ENCODE data around the gene PPP1R2.
"Not testable (repeated sequence)": the region's sequence is repeated elsewhere in the genome, so short reads cannot be mapped to it uniquely, and the experiment has no call there.

PPP1R2 gene

GRCh38 chr3:195537995-195538394 is 5.1 kb downstream of the PPP1R2 start:
- no peak for DNase-seq (ENCODE audit: low spot score)

GRCh38 chr3:195535293-195535692 is 7.8 kb downstream of the PPP1R2 start:
- no peak for DNase-seq (ENCODE audit: low spot score)

- no peak for DNase-seq (ENCODE audit: low spot score)
Measured at GRCh38 chr3:195532834-195533233, 10.3 kb downstream of the PPP1R2 start.

- DNase-seq (ENCODE audit: low spot score) = no peak
Measured at GRCh38 chr3:195532345-195532744, 10.8 kb downstream of the PPP1R2 start.

GRCh38 chr3:195531683-195532082 is 11.4 kb downstream of the PPP1R2 start:
- DNase-seq (ENCODE audit: low spot score) = no peak

- no peak for DNase-seq (ENCODE audit: low spot score)
Measured at GRCh38 chr3:195526492-195526891, 16.6 kb downstream of the PPP1R2 start.

GRCh38 chr3:195524171-195524896 is 18.8 kb downstream of the PPP1R2 start:
- DNase-seq (ENCODE audit: low spot score) = no peak

- DNase-seq (ENCODE audit: low spot score) = no peak
Measured at GRCh38 chr3:195522254-195523023, 20.7 kb downstream of the PPP1R2 start.

- no peak for DNase-seq (ENCODE audit: low spot score)
Measured at GRCh38 chr3:195517030-195517429, 26.1 kb downstream of the PPP1R2 start.

- not testable (repeated sequence) for DNase-seq (ENCODE audit: low spot score)
Measured at GRCh38 chr3:195514610-195515235, 28.4 kb downstream of the PPP1R2 start.

- DNase-seq (ENCODE audit: low spot score) = no peak
Measured at GRCh38 chr3:195512798-195513345, 30.3 kb downstream of the PPP1R2 start.

- no peak for DNase-seq (ENCODE audit: low spot score)
Measured at GRCh38 chr3:195511136-195511535, 32.0 kb downstream of the PPP1R2 start.

- DNase-seq (ENCODE audit: low spot score) = no peak
Measured at GRCh38 chr3:195508185-195508584, 34.9 kb downstream of the PPP1R2 start.

- no peak for DNase-seq (ENCODE audit: low spot score)
Measured at GRCh38 chr3:195475614-195476013, 67.5 kb downstream of the PPP1R2 start.

- DNase-seq (ENCODE audit: low spot score) = not testable (repeated sequence)
Measured at GRCh38 chr3:195475116-195475515, 68.0 kb downstream of the PPP1R2 start.

- DNase-seq (ENCODE audit: low spot score) = peak; percentile 10
Measured at GRCh38 chr3:195468841-195469240, 74.3 kb downstream of the PPP1R2 start.

- DNase-seq (ENCODE audit: low spot score) = peak; percentile 18
Measured at GRCh38 chr3:195468391-195468776, 74.7 kb downstream of the PPP1R2 start.

- no peak for DNase-seq (ENCODE audit: low spot score)
Measured at GRCh38 chr3:195467641-195468390, 75.3 kb downstream of the PPP1R2 start.

- DNase-seq (ENCODE audit: low spot score) = no peak
Measured at GRCh38 chr3:195466251-195466650, 76.9 kb downstream of the PPP1R2 start.

Measured in ecto neural progenitor cell (in vitro differentiated cells).